ENCODE data around the gene ZNF777. TPM values are rescaled to one million over a fixed set of nuclear protein-coding genes. Genes with fewer than 3 reads are reported as not detected.

Gene ZNF777
- total and polyA plus RNA-seq, 9 of the 15 experiments (the other 6 are each of a cell fraction or from before 2014, with no cell fraction given), result 0.11 to 32.6 (median 9.0) TPM

DNA sequence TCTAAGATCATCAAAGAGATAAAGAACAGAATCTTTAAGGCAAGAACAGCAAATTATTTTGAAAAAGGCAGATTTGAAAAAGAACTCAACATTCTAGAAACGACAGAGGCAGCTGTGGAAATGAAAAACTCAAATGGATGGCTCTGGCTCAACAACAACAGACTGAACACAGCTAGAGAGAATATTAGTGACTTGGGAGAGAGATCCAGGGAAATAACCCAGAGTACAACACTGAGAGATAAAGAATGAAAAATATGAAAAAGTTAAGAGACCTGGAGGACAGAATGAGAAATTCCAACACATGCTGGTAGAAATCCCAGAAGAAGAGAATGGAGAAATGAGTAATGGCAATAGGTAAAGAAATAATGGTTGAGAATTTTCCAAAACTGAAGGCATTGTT lies 17.9 kb upstream of the ZNF777 start:
- H3K9me1 ChIP-seq (ENCODE audit: control insufficient read depth, insufficient read depth, low read length), result no peaks in the 10 kb centered on the region
- 0 out of 3 replicates have a peak, but pooled peaks cover 2% of the 10 kb centered on the region for H3K79me2 ChIP-seq (ENCODE audit: control insufficient read depth, insufficient read depth, low read length)
- TF ChIP-seq, protein P1, sequence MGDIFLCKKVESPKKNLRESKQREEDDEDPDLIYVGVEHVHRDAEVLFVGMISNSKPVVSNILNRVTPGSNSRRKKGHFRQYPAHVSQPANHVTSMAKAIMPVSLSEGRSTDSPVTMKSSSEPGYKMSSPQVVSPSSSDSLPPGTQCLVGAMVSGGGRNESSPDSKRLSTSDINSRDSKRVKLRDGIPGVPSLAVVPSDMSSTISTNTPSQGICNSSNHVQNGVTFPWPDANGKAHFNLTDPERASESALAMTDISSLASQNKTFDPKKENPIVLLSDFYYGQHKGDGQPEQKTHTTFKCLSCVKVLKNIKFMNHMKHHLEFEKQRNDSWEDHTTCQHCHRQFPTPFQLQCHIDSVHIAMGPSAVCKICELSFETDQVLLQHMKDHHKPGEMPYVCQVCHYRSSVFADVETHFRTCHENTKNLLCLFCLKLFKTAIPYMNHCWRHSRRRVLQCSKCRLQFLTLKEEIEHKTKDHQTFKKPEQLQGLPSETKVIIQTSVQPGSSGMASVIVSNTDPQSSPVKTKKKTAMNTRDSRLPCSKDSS (IDR thresholded peaks at IDR 0.05; ENCODE audit: low read depth, partially characterized antibody), result peak; percentile 53
- peak; percentile 44 for TF ChIP-seq RBM25 (IDR thresholded peaks at IDR 0.05; ENCODE audit: low read depth, low read length, severe bottlenecking)
- peak in 1 of 2 experiments; percentile 92; a peak in 2 of 3 replicates for TF ChIP-seq CBX3 (IDR thresholded peaks at IDR 0.05; ENCODE audit: borderline replicate concordance in 1 of 2, low read length in 2 of 2)
- TF ChIP-seq TRIM28 (IDR thresholded peaks at IDR 0.05), result 0 out of 2 replicates have a peak, but pooled peaks have one; percentile 37
- TF ChIP-seq IFI16 (CRISPR knock-in tag; IDR thresholded peaks at IDR 0.05), result no peak
- H3K9ac ChIP-seq (ENCODE audit: insufficient read depth in 1 of 2, low read depth in 2 of 2, low read length in 2 of 2), result no peak overlapping the region
- no peaks in the 10 kb centered on the region for H3K27me3 ChIP-seq (ENCODE audit: control insufficient read depth in 2 of 2, insufficient read depth in 2 of 2, low read length in 2 of 2)
- peaks cover 80% of the 10 kb centered on the region for H3K36me3 ChIP-seq (ENCODE audit: control insufficient read depth, insufficient read depth, low read length)
- ChIA-PET POLR2A (interaction anchor here (0.9 to 1.7 kb wide), 3 partner anchors 9 to 17 kb away, joined by 3 to 5 read pairs (median 3); no protein-coding TSS in a partner anchor), CTCF (ENCODE audit: low intra/inter-chr PET ratio) (no interaction called here)
- H3K9me3 ChIP-seq (replicated peaks; ENCODE audit: control insufficient read depth, insufficient read depth, low read depth, low read length), result no peaks in the 10 kb centered on the region
- no peaks in the 10 kb centered on the region for H4K20me1 ChIP-seq (replicated peaks; ENCODE audit: control insufficient read depth, insufficient read depth, low read length)
- no peak overlapping the region for H3K4me2 ChIP-seq (ENCODE audit: insufficient read depth, low read length)
- H3K4me3 ChIP-seq, result no peak overlapping the region
- 73% methylated on average over 1 of the region's 1 CpG for WGBS (ENCODE audit: insufficient coverage, low coverage, missing lambda C conversion rate)
- H2AFZ ChIP-seq (ENCODE audit: low read depth, low read length), result no peak overlapping the region
- FAIRE-seq (peak; percentile 46), DNase-seq (ENCODE audit: extremely low read depth in 1 of 4, low spot score in 3 of 4) (no peak), ATAC-seq (no peak)
- no peak overlapping the region for H3K27ac ChIP-seq (ENCODE audit: extremely low read depth, low read depth, low read length)
- no TSS peak for BruUV-seq (replicated peaks)
- H3K4me1 ChIP-seq (replicated peaks in 1 of 2; ENCODE audit: control insufficient read depth in 2 of 2, insufficient read depth in 2 of 2, low read length in 2 of 2), result no peaks in the 10 kb centered on the region; a peak in 1 of 5 replicates
- in situ Hi-C loops (cut with MboI) (no loop called here), intact Hi-C loops (cut with micrococcal nuclease) (no loop called here)

Data from K562 (cell line).